Sigmoid colon (tissue), 4 donors: ENCODE measurements around the gene MECP2.

Source experiments
- POLR2AphosphoS5 ChIP-seq, 4 donors: sonication (generic); formaldehyde crosslinking; IDR thresholded peaks; one replicate each; pipeline ENCODE4 v1.6.1; 2017; ENCODE audit warnings: antibody characterized with exemption in 4 of 4
- TF ChIP-seq, protein P1 (sequence below), 4 experiments: fragments of 450-650 bp in 3 of 4; fragments of 200-600 bp in 1 of 4; IDR thresholded peaks; one replicate each; pipeline ENCODE4 v1.5.1; 2016 to 2019; ENCODE audit warnings: antibody characterized with exemption in 4 of 4, mild to moderate bottlenecking in 3 of 4, moderate library complexity in 2 of 4

DNA sequence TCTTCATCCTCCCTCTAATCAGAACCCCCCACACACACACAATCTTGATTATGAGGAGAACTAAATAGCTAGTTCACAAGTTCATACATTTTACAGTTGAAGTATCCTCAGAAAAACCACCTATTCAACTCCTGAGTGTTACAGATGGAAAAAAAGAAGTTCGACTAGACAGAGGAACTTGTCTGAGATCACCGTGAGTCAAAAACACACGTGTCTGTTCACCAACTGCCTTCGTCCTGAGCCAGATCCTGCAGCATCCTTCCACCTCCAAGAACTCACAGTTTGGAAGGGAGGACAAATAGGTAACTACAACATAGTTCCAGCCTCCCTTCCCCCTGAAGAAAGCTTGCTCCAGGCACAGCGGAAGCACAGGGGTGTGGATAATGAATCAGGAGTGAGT, 58.9 kb downstream of the MECP2 start:
- TF ChIP-seq, protein P1, sequence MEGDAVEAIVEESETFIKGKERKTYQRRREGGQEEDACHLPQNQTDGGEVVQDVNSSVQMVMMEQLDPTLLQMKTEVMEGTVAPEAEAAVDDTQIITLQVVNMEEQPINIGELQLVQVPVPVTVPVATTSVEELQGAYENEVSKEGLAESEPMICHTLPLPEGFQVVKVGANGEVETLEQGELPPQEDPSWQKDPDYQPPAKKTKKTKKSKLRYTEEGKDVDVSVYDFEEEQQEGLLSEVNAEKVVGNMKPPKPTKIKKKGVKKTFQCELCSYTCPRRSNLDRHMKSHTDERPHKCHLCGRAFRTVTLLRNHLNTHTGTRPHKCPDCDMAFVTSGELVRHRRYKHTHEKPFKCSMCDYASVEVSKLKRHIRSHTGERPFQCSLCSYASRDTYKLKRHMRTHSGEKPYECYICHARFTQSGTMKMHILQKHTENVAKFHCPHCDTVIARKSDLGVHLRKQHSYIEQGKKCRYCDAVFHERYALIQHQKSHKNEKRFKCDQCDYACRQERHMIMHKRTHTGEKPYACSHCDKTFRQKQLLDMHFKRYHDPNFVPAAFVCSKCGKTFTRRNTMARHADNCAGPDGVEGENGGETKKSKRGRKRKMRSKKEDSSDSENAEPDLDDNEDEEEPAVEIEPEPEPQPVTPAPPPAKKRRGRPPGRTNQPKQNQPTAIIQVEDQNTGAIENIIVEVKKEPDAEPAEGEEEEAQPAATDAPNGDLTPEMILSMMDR (IDR thresholded peaks at IDR 0.05): no peak
- TF ChIP-seq POLR2AphosphoS5 (IDR thresholded peaks at IDR 0.05): no peak
